ENCODE measurements around the gene TCTN1.

The TCTN1 gene

DNA sequence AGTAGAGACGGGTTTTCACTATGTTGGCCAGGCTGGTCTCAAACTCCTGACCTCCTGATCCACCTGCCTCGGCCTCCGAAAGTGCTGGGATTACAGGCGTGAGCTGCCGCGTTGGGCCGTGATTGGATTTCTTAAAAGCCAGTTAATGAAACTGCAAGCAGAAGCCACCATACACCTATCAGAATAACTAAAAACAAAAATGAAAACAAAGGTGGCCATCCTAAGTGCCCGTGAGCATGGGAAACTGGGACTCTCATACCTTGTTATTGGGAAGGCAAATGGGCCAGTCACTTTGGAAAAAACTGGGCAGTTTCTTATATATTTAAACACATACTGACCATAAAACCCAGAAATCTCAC is 7.7 kb upstream of the TCTN1 start:
- Histone ChIP-seq H3K9ac (ENCODE audit: low read depth, low read length) (peak overlapping the region; percentile 44), H4K20me1 (ENCODE audit: insufficient read depth, low read length) (no peaks in the 10 kb centered on the region), H3K79me2 (ENCODE audit: insufficient read depth, low read length) (no peaks in the 10 kb centered on the region), H3K9me3 (ENCODE audit: insufficient read depth, low read length, severe bottlenecking) (no peaks in the 10 kb centered on the region), H3K27ac (ENCODE audit: low read length) (peak overlapping the region; percentile 60; the same call in 1 of the 2 replicates), H3K4me3 (ENCODE audit: low read depth in 1 of 2, low read length in 2 of 2) (peak overlapping the region in 1 of 2 experiments; percentile 45; a peak in 1 of 4 replicates), H3K4me1 (ENCODE audit: insufficient read depth, low read length) (peaks cover 13% of the 10 kb centered on the region), H3K27me3 (ENCODE audit: insufficient read depth, low read length, poor library complexity) (no peaks in the 10 kb centered on the region), H3K4me2 (ENCODE audit: insufficient read depth, low read length) (peak overlapping the region; percentile 59), H2AFZ (ENCODE audit: low read depth, low read length) (peak overlapping the region; percentile 83), H3K36me3 (ENCODE audit: insufficient read depth, low read length) (no peaks in the 10 kb centered on the region)
- no peak for TF ChIP-seq EZH2 (IDR thresholded peaks at IDR 0.05; ENCODE audit: borderline replicate concordance, low read depth, low read length, severe bottlenecking)
- TF ChIP-seq, protein P1, sequence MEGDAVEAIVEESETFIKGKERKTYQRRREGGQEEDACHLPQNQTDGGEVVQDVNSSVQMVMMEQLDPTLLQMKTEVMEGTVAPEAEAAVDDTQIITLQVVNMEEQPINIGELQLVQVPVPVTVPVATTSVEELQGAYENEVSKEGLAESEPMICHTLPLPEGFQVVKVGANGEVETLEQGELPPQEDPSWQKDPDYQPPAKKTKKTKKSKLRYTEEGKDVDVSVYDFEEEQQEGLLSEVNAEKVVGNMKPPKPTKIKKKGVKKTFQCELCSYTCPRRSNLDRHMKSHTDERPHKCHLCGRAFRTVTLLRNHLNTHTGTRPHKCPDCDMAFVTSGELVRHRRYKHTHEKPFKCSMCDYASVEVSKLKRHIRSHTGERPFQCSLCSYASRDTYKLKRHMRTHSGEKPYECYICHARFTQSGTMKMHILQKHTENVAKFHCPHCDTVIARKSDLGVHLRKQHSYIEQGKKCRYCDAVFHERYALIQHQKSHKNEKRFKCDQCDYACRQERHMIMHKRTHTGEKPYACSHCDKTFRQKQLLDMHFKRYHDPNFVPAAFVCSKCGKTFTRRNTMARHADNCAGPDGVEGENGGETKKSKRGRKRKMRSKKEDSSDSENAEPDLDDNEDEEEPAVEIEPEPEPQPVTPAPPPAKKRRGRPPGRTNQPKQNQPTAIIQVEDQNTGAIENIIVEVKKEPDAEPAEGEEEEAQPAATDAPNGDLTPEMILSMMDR (IDR thresholded peaks at IDR 0.05; ENCODE audit: borderline replicate concordance, extremely low read depth, low read length, poor library complexity, severe bottlenecking), result no peak
- no peak for ATAC-seq (ENCODE audit: insufficient read depth, low read depth)
- DNase-seq, result no peak

DNA sequence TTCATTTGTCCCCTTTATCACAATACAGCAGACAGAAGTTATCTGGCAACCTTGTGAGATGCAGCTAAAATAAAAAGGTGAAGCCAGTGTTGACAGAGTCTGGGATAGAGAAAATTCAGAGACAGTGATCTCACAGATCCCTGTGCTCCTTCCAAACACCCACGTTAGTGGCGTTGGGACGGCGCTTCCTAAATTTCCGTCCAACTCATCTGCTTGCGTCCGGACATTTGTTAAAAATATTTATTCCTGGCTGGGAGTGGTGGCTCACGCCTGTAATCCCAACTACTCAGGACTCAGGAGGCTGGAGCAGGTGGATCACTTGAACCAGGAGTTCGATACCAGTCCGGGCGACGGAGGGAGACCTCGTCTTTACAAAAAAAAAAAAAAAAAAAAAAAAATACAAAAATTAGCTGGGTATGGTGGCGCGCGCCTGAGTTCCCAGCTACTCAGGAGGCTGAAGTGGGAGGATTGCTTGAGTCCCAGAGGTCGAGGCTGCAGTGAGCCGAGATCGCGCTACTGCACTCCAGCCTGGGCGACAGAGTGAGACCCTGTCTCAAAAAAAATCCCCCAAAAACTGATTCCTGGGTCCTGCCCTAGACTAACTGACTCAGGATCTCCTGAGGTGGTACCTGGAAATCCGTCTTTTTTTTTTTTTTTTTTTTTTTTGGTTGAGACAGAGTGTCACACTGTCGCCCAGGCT is 708 bp upstream of the TCTN1 start:
- Histone ChIP-seq H3K9me3 (ENCODE audit: insufficient read depth, low read length, severe bottlenecking) (no peaks in the 10 kb centered on the region), H3K27ac (ENCODE audit: low read length) (peak overlapping the region; percentile 80), H3K4me1 (ENCODE audit: insufficient read depth, low read length) (peaks cover 20% of the 10 kb centered on the region), H3K9ac (ENCODE audit: low read depth, low read length) (peak overlapping the region; percentile 65), H4K20me1 (ENCODE audit: insufficient read depth, low read length) (no peaks in the 10 kb centered on the region), H3K27me3 (ENCODE audit: insufficient read depth, low read length, poor library complexity) (no peaks in the 10 kb centered on the region), H3K79me2 (ENCODE audit: insufficient read depth, low read length) (no peaks in the 10 kb centered on the region), H3K4me2 (ENCODE audit: insufficient read depth, low read length) (peak overlapping the region; percentile 92), H3K36me3 (ENCODE audit: insufficient read depth, low read length) (no peaks in the 10 kb centered on the region), H2AFZ (ENCODE audit: low read depth, low read length) (peak overlapping the region; percentile 91), H3K4me3 (ENCODE audit: low read depth in 1 of 2, low read length in 2 of 2) (peak overlapping the region; percentile 46 to 74; a peak in 3 of 4 replicates)
- no peak for ATAC-seq (ENCODE audit: insufficient read depth, low read depth)
- no peak for DNase-seq
- TF ChIP-seq, protein P1 (IDR thresholded peaks at IDR 0.05; ENCODE audit: borderline replicate concordance, extremely low read depth, low read length, poor library complexity, severe bottlenecking), result no peak
- TF ChIP-seq EZH2 (IDR thresholded peaks at IDR 0.05; ENCODE audit: borderline replicate concordance, low read depth, low read length, severe bottlenecking), result no peak

DNA sequence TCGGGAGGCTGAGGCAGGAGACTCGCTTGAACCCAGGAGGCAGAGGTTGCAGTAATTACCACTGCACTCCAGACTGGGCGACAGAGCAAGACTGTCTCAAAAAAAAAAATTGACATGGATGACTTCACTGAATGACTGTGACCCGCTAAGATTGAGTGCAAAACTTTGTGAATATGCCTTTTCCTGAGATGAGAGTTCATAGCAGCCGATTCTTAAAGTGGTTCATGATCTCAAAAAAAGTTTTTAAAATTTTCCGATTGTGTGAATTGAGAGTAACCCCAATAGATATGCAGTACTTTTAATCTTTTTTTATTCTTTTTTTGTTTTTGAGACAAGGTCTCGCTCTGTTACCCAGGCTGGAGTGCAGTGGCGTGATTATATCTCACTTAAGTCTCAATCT is 1.2 kb downstream of the TCTN1 start:
- Histone ChIP-seq H3K4me3 (ENCODE audit: low read depth in 1 of 2, low read length in 2 of 2) (no peak overlapping the region), H3K9me3 (ENCODE audit: insufficient read depth, low read length, severe bottlenecking) (no peaks in the 10 kb centered on the region), H3K27me3 (ENCODE audit: insufficient read depth, low read length, poor library complexity) (no peaks in the 10 kb centered on the region), H3K4me1 (ENCODE audit: insufficient read depth, low read length) (peaks cover 20% of the 10 kb centered on the region), H2AFZ (ENCODE audit: low read depth, low read length) (no peak overlapping the region), H3K36me3 (ENCODE audit: insufficient read depth, low read length) (no peaks in the 10 kb centered on the region), H3K9ac (ENCODE audit: low read depth, low read length) (peak overlapping the region; percentile 65; the same call in 1 of the 2 replicates), H3K79me2 (ENCODE audit: insufficient read depth, low read length) (no peaks in the 10 kb centered on the region), H3K27ac (ENCODE audit: low read length) (no peak overlapping the region), H3K4me2 (ENCODE audit: insufficient read depth, low read length) (no peak overlapping the region), H4K20me1 (ENCODE audit: insufficient read depth, low read length) (no peaks in the 10 kb centered on the region)
- no peak for DNase-seq
- ATAC-seq (ENCODE audit: insufficient read depth, low read depth), result no peak
- TF ChIP-seq, protein P1 (IDR thresholded peaks at IDR 0.05; ENCODE audit: borderline replicate concordance, extremely low read depth, low read length, poor library complexity, severe bottlenecking), result no peak
- no peak for TF ChIP-seq EZH2 (IDR thresholded peaks at IDR 0.05; ENCODE audit: borderline replicate concordance, low read depth, low read length, severe bottlenecking)
